ENCODE results near the gene TPCN1.

TPCN1 gene

GRCh38 chr12:113289361-113289760, 68.1 kb downstream of the TPCN1 start:
- no peak for DNase-seq

GRCh38 chr12:113290506-113290905, 69.2 kb downstream of the TPCN1 start:
- DNase-seq, result no peak

- DNase-seq, result no peak
Measured at GRCh38 chr12:113291586-113291985, 70.3 kb downstream of the TPCN1 start.

- DNase-seq, result no peak
Measured at GRCh38 chr12:113292091-113292490, 70.8 kb downstream of the TPCN1 start.

- DNase-seq, result no peak
Measured at GRCh38 chr12:113292547-113292946, 71.3 kb downstream of the TPCN1 start.

- no peak for DNase-seq
Measured at GRCh38 chr12:113293100-113293499, 71.8 kb downstream of the TPCN1 start.

GRCh38 chr12:113295886-113296556, 74.8 kb downstream of the TPCN1 start:
- DNase-seq, result no peak

GRCh38 chr12:113296557-113297213, 75.4 kb downstream of the TPCN1 start:
- DNase-seq, result no peak

- DNase-seq, result no peak
Measured at GRCh38 chr12:113297214-113297587, 75.9 kb downstream of the TPCN1 start.

- no peak for DNase-seq
Measured at GRCh38 chr12:113297621-113298471, 76.6 kb downstream of the TPCN1 start.

GRCh38 chr12:113298472-113298817, 77.2 kb downstream of the TPCN1 start:
- no peak for DNase-seq

GRCh38 chr12:113298861-113299545, 77.7 kb downstream of the TPCN1 start:
- no peak for DNase-seq

- no peak for DNase-seq
Measured at GRCh38 chr12:113299619-113300237, 78.5 kb downstream of the TPCN1 start.

- DNase-seq, result no peak
Measured at GRCh38 chr12:113301811-113302210, 80.5 kb downstream of the TPCN1 start.

- DNase-seq, result no peak
Measured at GRCh38 chr12:113302466-113302865, 81.2 kb downstream of the TPCN1 start.

- DNase-seq, result no peak
Measured at GRCh38 chr12:113302886-113303640, 81.8 kb downstream of the TPCN1 start.

GRCh38 chr12:113305281-113305856, 84.1 kb downstream of the TPCN1 start:
- no peak for DNase-seq

- DNase-seq, result no peak
Measured at GRCh38 chr12:113306382-113306781, 85.1 kb downstream of the TPCN1 start.

GRCh38 chr12:113310489-113310888, 89.2 kb downstream of the TPCN1 start:
- DNase-seq, result no peak

GRCh38 chr12:113314121-113314529, 92.9 kb downstream of the TPCN1 start:
- no peak for DNase-seq

GRCh38 chr12:113315358-113315757, 94.1 kb downstream of the TPCN1 start:
- no peak for DNase-seq

GRCh38 chr12:113316155-113316554, 94.9 kb downstream of the TPCN1 start:
- no peak for DNase-seq

Data from NCI-H774 (cell line).